GM19395 (cell line): ENCODE results near the gene MAP4.

Experiments used
- ATAC-seq: cut with Tn5 transposase; IDR thresholded peaks from one replicate; pipeline ENCODE4 v1.9.1; 2021; ENCODE audit warnings: mild to moderate bottlenecking, moderate library complexity; ENCODE audit not compliant: unreplicated experiment

Gene MAP4

DNA sequence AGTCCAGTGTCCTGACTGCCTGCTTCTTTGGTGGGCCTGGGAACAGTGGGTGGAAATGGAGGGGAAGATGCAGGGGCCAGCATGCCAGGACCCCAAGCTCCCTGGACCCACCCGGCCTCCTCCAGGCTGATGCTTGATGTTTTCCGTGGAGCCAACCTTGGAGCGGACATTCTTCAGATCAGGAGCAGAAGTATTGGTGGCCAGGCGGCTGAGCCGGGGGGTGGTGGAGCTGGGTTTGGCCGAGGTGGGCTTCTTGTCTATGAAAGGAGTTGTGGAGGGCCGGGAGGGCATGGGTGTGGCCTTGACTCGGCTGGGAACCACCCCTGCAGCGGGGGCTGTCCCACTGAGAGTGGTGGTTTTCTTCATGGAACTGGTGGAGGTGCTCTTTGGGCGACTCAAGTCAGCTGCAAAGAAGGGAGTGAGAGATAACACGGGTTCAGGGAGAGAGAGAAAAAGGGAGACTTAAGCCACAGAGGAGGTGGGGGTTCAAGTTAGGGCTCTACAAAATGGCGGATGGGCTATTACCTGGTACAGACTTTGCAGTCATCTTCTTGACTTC is 145.4 kb downstream of the MAP4 start:
- ATAC-seq, result no peak

DNA sequence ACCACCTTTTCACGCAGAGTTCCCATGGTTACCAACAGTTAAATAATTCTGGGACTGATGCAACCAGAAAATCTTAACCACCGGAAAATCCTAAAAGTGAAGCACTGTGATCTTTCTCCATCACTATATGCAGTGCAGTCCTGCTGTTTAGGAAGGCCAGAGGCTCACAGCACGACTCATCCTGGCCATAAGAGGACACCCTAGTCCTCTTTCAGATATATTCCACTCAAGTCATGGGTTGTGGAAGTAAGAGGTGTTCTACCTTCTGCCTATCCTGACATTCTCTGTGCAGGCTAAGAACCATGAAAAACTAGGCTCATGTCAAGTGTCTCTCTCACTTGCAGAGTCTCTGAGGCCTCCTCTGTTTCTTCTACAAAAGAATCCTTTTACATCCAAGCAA is 146.1 kb downstream of the MAP4 start:
- ATAC-seq, result no peak

DNA sequence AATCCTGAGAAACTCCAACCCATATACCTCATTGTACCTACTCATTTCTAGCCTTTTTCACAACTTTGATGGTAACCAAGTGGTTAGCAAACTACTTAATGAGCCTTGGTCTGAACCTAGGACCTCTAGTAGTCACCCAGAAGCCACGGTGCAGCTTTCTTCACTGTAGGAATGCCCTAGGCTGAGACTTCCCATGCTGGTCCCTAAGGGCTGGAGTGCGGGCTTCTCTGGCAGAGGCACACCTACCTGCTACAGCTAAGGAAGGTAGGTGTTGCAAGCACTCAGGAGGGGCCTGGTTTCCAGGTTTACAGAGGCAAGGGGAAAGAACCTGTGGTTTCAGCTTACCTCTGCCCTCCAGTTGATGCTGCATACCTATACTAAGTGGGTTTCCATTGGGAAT is 147.9 kb downstream of the MAP4 start:
- no peak for ATAC-seq

DNA sequence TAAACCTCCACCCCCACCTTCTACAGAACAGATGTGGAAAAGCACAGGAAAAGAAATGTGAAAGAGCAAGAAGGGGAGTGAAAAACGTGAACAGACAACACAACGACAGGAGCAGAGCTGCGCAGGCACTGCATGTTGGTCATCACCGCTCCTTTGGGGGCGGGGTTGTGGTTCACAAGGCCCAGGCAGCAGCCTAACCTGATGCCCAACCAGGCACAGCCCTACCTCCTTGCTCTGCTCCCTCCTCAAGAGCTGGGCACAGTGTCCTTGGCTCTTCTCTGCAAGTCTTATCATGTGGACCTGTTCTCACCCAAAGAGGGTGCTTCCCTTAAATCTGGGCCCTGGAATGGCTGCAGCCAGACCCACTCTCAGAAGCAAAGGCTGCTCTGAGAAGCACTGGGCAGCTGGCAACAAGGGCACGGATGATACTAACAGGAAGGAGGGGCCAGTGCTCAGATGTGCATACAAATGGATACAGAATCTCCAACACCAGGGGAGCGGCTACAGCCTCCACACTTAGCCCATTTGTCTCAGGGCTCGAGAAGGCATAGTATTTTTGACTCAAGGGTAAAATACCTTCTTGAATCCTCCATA is 148.7 kb downstream of the MAP4 start:
- no peak for ATAC-seq

DNA sequence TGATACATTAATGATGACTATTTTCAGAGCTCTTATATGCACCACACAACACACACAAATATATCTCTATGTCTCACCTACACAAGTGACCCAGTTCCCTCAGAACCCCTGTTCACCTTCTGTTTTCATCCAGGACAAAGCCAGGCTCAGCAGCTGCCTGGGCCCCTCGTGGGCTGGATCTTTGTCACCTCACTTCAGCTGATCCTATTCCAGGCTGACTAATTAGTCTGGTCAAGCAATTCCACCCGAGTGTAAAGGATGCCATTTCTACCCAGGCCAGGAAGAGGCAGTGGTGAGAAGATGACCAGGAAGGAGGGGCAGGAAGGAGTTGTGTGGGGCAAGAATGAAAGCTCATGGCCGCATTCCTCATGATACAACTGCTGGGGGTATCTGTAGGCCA is 151.0 kb downstream of the MAP4 start:
- ATAC-seq, result no peak

DNA sequence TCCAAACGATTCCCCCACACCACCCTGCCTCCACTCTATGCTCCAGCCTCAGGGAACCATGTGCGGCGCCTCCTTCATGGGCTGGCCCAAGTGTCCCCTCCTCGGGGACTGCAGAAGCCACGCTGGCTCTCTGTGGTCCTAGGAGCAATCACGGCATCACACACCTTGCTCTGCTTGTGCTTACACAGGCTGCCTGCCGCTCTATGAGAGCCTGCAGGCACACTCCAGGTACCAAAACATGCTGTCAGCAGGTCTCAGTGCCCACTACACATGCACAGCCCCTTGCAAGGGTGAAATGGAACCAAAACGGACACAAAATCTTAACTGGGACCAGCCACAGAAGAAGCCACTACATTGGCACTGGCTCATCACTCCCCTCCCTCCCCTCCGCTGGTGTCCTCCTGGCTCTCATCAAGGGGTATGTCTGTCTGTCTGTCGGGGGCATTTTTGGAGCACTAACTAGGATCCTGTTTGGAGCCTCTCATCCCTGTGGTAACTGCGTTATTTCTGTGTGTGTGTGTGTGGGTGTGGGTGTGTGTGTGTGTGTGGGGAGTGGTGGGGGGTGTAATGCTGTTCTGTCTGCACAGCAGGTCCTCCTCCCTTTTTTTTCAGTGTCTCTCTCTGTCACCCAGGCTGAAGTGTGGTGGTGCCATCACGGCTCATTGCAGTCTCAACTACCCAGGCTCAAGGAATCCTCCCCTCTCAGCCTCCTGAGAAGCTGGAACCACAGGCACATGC is 152.7 kb downstream of the MAP4 start:
- no peak for ATAC-seq

DNA sequence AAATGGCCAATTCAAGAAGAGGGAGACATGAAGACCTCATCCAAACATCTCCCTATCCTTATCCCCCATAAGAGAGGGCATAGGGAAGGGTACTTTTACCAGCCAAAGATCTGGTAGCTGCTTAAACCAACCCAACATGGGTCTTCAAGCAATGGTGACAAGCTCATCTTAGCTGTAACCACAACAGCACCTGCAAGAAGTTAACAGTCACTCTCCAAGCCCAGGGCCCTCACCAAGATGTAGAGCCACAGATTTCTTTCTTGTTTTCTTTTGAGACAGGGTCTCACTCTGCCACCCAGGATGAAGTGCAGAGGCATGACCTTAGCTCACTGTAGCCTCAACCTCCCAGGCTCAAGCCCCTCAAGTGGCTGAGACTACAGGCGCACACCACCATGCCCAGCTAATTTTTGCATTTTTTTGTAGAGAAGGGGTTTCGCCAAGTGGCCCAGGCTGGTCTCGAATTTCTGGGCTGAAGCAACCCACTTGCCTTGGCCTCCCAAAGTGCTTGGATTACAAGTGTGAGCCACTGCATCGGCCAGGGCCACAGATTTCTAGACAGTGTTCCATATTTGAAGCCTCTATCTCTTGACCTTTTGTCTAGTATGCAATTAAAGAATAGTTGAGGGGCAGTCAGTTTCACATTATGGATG is 156.1 kb downstream of the MAP4 start:
- no peak for ATAC-seq

DNA sequence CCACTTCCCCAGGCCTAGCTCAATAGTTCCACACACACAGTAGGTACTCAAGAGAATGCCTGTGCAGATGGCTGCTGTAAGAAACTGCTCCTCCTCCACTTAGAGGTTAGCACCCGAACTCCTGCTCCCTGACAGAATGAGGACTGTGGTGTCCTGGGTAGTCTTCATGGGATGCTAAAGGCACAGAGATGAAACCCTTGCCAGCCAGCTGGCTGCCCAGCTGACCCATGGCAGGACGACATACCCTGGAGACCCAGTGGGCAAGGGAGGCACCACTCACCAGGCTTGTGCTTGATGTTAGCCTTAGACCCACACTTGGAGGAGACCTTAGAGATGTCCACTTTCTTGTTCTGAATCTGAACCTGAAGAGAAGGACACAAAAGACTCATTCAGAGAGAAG is 159.1 kb downstream of the MAP4 start:
- no peak for ATAC-seq

DNA sequence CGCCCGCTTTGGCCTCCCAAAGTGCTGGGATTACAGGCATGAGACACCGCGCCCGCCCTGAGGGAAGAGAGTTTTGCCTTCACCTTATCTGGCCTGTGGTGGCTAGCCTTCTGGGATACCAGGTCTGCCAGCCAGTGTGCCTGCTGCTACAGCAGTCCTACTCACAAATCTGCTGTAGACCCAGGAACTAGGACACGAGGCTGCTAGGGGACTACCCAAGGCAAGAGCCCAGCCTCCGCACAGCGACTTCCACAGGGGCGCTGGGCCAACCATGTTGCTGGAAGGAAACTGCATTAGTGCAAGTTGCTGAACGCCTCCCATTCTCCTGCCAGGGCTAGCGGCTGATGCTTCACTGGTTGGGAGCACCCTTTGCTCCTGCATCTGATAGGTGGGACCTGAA is 159.5 kb downstream of the MAP4 start:
- ATAC-seq, result no peak

DNA sequence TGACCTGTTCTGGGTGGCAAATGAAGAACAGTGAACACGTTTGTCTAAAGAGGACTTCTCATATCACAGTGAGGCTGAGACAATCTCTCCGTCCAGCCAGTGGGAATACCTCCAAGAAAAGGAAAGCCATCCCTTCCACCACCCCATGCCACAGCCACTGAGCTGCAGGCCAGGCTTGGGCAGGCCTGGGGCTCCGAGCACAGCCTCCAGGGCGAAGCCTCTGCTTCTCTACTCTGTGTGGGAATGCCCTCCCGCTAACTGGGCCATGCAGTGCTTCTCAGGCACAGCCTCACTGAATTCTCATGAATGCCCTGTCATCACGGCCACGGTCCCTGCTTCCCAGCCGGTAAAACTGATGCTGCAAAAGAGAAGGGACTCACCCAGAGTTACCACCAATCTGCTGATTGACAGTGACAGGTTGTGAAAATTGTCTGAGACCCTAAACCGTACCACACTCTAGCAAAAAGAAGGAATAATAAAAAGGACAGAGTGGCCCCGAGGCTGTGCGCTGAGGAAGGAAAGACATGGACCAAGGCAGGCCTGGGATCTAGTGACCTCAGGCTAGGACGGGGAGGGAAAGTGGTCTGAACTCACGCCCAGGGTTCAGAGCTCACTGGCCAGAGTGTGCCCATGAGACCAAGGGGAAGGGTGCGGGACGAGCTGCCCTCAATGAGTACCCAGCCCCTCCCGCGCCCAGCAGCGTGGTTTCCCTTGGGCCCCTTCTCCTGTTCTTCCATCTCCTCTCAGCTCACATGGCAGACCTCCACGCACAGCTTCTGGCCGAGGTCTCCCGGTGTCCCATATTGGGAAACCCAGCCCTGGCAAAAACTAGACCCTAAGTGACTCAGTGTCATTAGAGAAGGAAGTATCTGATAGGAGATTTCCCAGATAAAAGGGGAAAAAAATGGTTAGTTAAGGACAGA is 160.5 kb downstream of the MAP4 start:
- ATAC-seq, result no peak

DNA sequence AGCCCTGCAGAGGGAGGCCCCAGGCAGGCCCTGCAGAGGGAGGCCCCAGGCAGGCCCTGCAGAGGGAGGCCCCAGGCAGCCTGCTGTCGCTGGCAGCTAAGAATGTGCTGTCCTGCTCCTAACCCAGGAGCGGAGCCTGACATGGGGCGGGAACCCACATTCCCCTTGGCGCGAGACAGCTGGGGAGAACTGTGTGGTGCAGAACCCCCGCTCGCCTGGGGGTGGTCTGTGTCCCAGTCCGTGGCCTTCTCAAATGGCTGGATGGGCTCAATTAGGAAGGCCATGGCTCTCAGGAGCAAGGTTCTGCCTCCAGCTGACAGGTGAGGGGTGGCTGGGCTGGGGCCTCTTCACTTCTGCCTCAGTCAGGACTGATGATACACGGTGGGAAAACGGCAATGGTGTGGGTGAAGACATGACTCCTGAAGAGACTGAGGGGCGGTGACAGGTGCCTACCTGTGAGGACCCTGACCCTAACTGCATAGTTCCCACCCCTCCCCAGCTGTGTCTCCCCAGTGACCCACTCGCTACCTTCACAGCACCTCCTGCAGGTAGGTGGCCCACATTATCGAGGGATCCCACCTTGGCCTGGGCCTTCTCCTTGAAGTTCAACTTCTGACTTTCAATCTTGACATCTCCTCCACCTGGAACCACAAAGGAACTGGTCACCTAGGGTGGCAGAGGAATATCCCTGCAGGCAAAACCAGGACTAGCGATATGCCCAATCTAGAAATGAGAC is 161.3 kb downstream of the MAP4 start:
- no peak for ATAC-seq

DNA sequence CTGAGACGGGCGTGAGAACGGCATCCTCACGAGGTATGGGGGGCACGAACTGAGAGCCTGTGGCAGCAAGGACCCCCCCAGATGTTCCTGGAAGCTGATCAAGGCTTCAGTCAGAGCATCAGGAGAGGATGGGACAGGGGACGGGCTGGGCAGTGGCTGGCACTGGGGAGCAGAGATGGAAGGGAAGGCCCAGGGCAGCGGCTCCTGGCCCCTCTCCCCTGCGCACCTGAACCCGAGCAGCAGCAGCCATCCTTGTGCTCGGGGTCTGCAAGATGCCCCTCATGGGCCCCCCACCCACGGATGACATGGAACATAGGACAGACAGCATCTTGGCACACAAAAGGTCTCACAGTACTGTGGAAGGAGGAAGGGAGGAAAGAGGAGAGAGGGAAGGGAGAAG is 161.9 kb downstream of the MAP4 start:
- no peak for ATAC-seq

DNA sequence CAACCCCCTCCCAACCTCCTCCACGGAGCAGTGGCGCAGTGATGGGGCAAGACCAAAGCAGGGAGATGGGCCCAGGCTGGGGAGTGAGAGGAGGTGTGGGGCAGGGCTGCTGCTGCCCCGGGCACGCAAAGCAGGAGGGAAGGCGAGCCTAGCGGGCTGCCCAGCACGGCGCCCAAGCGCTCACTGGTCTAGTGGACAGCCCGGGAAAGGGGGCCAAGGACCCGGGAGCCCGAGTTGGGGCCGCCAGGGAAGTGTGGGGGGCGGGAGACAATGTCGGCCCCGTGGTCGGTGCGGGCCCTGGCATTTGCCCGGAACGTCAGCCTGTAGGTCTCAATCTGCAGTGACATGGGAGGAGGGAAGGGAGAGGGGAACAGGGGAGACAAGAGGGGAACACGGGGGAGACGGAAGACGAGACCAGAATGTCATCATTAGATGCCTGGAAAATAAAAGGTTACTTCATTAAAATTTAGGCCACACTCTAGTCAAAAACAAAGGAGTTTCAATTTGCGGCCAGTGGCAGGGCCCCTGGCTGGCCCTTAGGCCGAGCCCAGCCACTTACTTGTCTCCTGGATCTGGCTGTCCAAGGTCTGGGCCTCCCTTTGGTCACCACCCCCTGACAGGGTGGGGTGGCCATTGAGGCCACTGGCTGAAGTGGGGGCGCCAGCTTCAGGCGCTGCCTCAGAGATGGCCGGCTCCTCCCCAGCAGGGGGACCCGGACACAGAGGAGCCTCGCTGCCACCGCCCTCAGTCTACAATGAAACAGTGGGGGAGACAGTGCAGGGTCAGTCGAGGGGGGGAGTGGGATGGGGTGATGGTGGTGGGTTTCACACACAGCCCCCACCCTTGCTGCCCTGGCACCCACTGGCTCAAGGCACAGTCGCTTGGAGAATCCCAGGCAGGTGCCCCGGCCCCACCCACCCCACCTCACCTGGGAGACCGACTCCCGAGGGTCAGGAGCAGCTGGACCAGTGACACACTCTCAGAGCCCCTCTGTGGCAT is 163.3 kb downstream of the MAP4 start:
- no peak for ATAC-seq

DNA sequence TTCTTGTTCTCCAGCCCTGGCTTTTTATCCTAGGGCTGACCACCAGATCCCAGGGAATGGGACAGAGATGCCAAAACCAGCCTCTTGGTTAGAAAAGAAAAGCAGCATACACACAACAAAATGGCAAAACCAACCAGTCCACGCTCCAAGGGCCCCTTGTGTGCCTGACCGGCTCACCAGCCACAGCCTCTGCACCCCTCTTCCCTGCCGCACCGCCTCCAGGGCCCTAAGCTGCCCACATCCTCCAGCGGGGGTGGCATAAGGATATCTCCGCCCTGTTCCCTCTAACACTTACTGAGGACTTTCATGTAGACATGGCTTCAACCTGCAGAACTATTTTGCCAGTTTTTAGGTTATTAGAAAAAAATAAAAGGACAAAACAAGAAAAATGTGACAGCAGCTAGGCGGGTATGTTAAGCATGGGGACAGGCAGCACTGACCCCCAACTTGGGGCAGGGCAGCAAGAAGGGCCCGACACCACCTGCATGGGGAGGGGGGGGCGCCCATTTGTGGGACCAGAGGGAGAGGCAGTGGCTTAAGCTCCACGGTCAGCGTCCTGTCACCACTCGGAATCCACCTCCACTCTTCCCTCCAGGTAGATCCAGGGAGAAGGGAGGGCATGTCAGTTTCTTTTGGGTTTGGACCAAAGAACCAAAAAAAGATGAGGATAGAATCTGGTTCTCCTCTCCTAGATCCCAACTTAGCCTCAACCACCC is 164.2 kb downstream of the MAP4 start:
- no peak for ATAC-seq

DNA sequence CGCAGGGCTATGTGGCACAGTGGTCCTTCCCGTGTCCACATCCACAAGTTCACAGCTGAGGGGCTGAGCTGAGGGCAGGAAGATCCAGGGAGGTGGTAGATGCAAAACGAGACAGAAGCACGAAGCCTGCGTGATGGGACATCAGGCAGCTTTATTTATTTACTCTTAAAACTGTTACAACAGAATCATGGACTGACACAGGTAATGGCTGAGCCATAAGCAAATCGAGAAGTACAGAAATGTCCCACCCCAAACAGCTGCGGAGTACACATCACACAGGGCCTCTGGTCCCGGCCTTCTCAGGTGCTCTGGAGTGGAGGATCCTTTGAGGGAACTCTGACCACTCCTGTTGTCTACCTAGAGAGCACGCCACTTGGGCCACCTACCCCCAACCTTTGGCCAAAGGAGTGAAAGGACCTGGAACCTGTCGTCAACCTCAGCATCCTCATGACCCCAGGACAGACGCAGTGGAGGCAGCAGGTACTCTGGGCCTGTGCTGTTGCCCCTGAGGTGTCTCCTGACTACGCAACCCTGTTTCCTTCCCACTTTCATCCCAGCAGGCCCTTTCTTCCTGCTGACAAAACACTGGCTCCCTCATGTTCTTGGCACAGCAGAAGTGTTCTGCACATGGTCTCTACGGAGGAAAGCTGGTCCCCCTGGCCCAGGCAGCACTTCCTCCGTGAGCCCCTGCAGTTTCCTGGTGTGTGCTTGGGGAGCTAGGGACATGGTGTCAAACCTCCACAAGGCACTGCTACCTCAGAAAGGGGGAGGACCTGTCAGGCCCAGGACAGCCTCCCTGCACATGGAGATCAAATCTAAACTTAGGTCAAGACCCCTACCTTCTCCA is 165.4 kb downstream of the MAP4 start:
- no peak for ATAC-seq

DNA sequence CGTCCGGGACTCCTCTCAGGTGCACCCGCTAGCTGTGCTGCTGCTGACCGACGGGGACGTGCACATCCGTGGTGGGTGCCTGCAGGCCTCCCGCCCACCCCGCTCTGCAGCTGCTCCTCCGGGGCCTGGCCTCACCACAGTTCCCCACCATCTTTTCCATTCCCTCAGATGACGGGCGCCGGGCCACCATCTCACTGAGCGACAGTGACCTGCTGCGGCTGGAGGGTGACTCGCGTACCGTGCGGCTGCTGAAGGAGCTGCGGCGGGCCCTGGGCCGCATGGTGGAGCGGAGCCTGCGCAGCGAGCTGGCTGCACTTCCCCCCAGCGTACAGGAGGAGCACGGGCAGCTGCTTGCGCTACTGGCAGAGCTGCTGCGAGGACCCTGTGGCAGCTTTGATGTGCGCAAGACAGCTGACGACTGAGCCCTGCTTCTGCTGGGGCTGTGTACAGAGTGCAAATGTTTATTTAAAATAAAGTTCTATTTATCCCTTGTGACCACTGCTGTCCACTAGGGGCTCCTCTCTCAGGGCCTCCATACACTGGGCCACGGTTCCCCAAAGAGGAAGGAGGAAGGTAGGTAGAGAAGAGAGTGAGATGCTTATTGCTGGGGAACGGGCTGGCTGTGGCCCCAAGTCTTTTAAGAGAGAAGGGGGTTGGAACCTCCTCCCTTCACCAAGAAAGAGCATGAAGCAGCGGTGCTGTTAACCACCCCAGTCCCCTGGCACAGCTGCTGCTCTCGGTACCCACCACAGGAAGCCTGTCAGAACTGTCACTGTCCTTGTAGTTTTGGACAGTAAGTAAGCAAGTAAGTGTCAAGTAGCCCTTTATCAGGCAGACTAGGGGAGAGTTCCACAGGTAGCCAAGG is 166.3 kb downstream of the MAP4 start:
- no peak for ATAC-seq
